ENCODE results near the gene DUSP1. TPM values are rescaled to one million over a fixed set of nuclear protein-coding genes. Genes with fewer than 3 reads are reported as not detected.

The DUSP1 gene
- total RNA-seq, 2 donors from 2014 or later, result 61.7 to 102 TPM

DNA sequence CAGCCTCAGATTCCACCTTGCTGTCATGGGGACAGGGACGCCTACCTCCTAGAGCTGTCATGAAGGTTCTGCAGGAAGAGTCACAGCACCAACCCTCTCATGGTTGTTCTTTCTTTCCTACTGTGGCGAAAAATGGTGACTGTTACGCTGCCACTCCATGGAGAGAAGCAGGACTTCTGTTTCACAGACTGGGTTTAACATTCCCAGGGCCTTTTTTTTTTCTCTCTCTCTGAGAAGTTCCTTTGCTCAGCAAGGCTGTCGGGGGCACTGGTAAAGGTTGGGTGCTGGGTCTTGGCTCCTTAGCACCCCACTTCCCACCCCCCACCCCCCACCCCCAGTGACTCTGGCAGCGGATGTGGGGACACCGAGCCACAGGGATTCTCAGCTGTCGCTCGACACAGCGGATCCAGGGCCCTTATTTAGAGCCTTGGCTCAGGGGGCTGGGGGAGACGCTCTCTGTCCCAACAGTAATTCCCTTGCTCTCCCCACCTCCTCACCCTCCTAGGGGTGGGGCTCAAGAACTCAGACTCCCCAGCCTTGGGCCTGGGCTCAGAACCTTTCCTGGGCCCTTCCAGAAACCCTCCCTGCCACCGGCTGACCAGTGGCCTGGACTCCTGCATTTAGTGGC, 34.4 kb downstream of the DUSP1 start:
- Histone ChIP-seq H3K4me3 (no peak overlapping the region), H3K9ac (ENCODE audit: low read depth in 2 of 2, low read length in 2 of 2) (peak overlapping the region in 1 of 2 donors; percentile 34), H3K9me3 (no peaks in the 10 kb centered on the region), H3K27me3 (no peaks in the 10 kb centered on the region), H3K27ac (no peak overlapping the region), H3K4me1 (no peaks in the 10 kb centered on the region), H3K36me3 (no peaks in the 10 kb centered on the region)
- TF ChIP-seq, protein P1, sequence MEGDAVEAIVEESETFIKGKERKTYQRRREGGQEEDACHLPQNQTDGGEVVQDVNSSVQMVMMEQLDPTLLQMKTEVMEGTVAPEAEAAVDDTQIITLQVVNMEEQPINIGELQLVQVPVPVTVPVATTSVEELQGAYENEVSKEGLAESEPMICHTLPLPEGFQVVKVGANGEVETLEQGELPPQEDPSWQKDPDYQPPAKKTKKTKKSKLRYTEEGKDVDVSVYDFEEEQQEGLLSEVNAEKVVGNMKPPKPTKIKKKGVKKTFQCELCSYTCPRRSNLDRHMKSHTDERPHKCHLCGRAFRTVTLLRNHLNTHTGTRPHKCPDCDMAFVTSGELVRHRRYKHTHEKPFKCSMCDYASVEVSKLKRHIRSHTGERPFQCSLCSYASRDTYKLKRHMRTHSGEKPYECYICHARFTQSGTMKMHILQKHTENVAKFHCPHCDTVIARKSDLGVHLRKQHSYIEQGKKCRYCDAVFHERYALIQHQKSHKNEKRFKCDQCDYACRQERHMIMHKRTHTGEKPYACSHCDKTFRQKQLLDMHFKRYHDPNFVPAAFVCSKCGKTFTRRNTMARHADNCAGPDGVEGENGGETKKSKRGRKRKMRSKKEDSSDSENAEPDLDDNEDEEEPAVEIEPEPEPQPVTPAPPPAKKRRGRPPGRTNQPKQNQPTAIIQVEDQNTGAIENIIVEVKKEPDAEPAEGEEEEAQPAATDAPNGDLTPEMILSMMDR (IDR thresholded peaks at IDR 0.05), result no peak
- intact Hi-C loops (cut with DNase I), result no loop called here
- no peak for DNase-seq

GRCh38 chr5:172735141-172735831, 35.7 kb downstream of the DUSP1 start:
- Histone ChIP-seq H3K9me3 (no peaks in the 10 kb centered on the region), H3K27me3 (no peaks in the 10 kb centered on the region), H3K36me3 (no peaks in the 10 kb centered on the region), H3K9ac (ENCODE audit: low read depth in 2 of 2, low read length in 2 of 2) (peak overlapping the region in 1 of 2 donors; percentile 35), H3K4me3 (no peak overlapping the region), H3K4me1 (no peaks in the 10 kb centered on the region), H3K27ac (no peak overlapping the region)
- TF ChIP-seq, protein P1 (IDR thresholded peaks at IDR 0.05), result no peak
- DNase-seq, result no peak
- intact Hi-C loops (cut with DNase I), result no loop called here

DNA sequence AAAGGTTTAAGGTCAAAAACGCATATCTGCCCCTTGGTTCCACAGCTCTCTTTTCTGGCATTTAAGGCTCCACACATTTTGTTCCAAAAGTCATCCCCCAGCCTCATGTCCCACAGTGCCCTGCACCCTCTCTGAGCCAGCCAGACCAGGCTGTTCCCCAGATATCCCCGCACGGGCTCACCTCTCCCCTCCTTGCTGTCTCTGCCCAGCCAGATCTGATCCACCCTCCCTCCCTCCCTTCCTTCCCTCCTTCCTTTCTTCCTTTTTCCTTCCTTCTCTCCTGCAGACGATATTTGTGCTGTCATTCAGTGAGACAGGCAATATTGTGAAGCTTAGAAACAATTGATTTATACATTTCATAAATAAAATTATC, 37.0 kb downstream of the DUSP1 start:
- intact Hi-C loops (cut with DNase I), result no loop called here
- H3K9me3 ChIP-seq, result no peaks in the 10 kb centered on the region
- H3K4me1 ChIP-seq, result no peaks in the 10 kb centered on the region
- no peaks in the 10 kb centered on the region for H3K27me3 ChIP-seq
- peak overlapping the region; percentile 42 to 63 for H3K9ac ChIP-seq (ENCODE audit: low read depth in 2 of 2, low read length in 2 of 2)
- H3K27ac ChIP-seq, result peak overlapping the region; percentile 87
- no peak for DNase-seq
- TF ChIP-seq, protein P1 (IDR thresholded peaks at IDR 0.05), result no peak
- H3K36me3 ChIP-seq, result no peaks in the 10 kb centered on the region
- no peak overlapping the region for H3K4me3 ChIP-seq

- H3K27ac ChIP-seq, result peak overlapping the region; percentile 87
- no peak overlapping the region for H3K4me3 ChIP-seq
- no peaks in the 10 kb centered on the region for H3K36me3 ChIP-seq
- H3K9me3 ChIP-seq, result no peaks in the 10 kb centered on the region
- no peaks in the 10 kb centered on the region for H3K4me1 ChIP-seq
- intact Hi-C loops (cut with DNase I), result no loop called here
- peak; percentile 72 for DNase-seq
- peak overlapping the region; percentile 42 to 63 for H3K9ac ChIP-seq (ENCODE audit: low read depth in 2 of 2, low read length in 2 of 2)
- TF ChIP-seq, protein P1 (IDR thresholded peaks at IDR 0.05), result no peak
- H3K27me3 ChIP-seq, result no peaks in the 10 kb centered on the region
These were observed 37.6 kb downstream of the DUSP1 start for GRCh38 chr5:172733131-172733973.

DNA sequence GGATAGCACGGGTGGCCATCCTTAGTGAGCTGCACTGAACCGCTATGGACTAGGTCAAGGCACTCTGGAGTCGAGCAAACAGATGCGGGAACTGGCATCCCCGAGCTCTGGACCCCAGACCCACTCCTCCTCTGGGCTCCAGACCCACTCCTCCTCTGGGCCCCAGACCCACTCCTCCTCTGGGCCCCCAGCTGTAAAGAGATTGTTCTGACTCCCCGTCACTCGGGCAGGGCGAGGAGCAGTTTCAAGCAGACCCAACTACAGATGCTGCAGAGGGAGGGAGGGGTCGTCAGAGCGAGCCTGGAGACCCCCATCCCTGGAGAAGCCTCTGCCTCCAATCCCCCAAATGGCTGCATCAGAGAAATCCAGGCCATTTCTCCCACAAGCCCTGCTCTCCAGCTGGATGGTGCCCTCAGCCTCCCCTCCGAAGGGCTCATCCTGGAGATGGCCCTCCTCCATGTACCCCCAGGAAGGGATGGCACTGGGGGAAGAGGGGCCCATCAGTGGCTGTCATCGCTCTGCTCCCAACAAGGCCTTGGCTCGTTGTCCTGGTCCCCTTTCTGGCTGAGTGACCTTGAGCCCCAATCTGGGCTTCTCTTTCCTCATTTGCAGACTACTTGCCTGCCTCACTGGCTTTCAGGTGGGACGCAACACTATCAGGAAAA, 38.7 kb downstream of the DUSP1 start:
- Histone ChIP-seq H3K9ac (ENCODE audit: low read depth in 2 of 2, low read length in 2 of 2) (peak overlapping the region in 1 of 2 donors; percentile 26), H3K4me1 (no peaks in the 10 kb centered on the region), H3K27me3 (no peaks in the 10 kb centered on the region), H3K9me3 (no peaks in the 10 kb centered on the region), H3K36me3 (no peaks in the 10 kb centered on the region), H3K27ac (peak overlapping the region; percentile 87), H3K4me3 (no peak overlapping the region)
- intact Hi-C loops (cut with DNase I), result no loop called here
- DNase-seq, result no peak
- TF ChIP-seq, protein P1 (IDR thresholded peaks at IDR 0.05), result no peak
